ENCODE measurements around the gene SVOP.

DNA sequence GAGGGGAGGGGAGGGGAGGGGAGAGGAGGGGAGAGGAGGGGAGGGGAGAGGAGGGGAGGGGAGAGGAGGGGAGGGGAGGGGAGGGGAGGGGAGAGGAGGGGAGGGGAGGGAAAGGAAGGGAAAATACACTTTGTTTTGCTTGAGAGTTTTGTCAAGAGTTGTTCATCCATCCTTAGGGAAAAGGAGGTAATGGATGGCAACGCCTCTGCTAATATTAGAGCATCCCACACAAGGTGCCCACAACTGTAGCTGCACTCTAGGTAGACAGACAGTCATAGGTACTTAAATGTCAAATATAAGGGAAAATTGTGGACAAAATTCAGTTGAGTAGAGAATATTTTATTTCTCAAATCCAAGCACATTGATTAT, 161.0 kb downstream of the SVOP start:
- TF ChIP-seq, protein P1, sequence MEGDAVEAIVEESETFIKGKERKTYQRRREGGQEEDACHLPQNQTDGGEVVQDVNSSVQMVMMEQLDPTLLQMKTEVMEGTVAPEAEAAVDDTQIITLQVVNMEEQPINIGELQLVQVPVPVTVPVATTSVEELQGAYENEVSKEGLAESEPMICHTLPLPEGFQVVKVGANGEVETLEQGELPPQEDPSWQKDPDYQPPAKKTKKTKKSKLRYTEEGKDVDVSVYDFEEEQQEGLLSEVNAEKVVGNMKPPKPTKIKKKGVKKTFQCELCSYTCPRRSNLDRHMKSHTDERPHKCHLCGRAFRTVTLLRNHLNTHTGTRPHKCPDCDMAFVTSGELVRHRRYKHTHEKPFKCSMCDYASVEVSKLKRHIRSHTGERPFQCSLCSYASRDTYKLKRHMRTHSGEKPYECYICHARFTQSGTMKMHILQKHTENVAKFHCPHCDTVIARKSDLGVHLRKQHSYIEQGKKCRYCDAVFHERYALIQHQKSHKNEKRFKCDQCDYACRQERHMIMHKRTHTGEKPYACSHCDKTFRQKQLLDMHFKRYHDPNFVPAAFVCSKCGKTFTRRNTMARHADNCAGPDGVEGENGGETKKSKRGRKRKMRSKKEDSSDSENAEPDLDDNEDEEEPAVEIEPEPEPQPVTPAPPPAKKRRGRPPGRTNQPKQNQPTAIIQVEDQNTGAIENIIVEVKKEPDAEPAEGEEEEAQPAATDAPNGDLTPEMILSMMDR (IDR thresholded peaks at IDR 0.05) = no peak
- TF ChIP-seq POLR2A (IDR thresholded peaks at IDR 0.05) = no peak

Measured in lower leg skin (tissue), 3 donors.